Transverse colon (tissue), 4 donors: Measurements from ENCODE around the gene PFKFB4. TPM values are rescaled to one million over a fixed set of nuclear protein-coding genes. Genes with fewer than 3 reads are reported as not detected.

Experiments used
- DNase-seq: peaks from one replicate; pipeline ENCODE4 v3.0.0-alpha.2; 2019
- H3K27ac ChIP-seq, 4 donors: fragments of 200-600 bp; sonication (generic); 2 replicates each; pipeline ENCODE4 v1.5.1; 2016 to 2018; ENCODE audit warnings: inconsistent platforms in 4 of 4
- H3K27me3 ChIP-seq: fragments of 200-600 bp; sonication (generic); 2 replicates; pipeline ENCODE4 v1.5.1; 2017; ENCODE audit warnings: inconsistent platforms
- H3K36me3 ChIP-seq, 4 donors: fragments of 200-600 bp; sonication (generic); 2 replicates each; pipeline ENCODE4 v1.5.1; 2017 to 2019; ENCODE audit warnings: inconsistent platforms in 4 of 4
- H3K4me1 ChIP-seq, 4 donors: fragments of 200-600 bp; sonication (generic); 2 replicates each; pipeline ENCODE4 v1.5.1; 2017 to 2020; ENCODE audit warnings: inconsistent platforms in 4 of 4
- H3K4me3 ChIP-seq, 4 donors: fragments of 200-600 bp; sonication (generic); 1 replicate in 1 of 4; 2 replicates in 3 of 4; pipeline versions ENCODE4 v1.5.1 to v1.6.1; 2017 to 2019; ENCODE audit warnings: inconsistent platforms in 4 of 4
- H3K9me3 ChIP-seq, 2 donors: fragments of 200-600 bp; sonication (generic); 2 replicates each; pipeline ENCODE4 v1.5.1; 2017 to 2019; ENCODE audit warnings: inconsistent platforms in 2 of 2
- CTCF ChIP-seq, 5 experiments: fragments of 200-600 bp in 3 of 5; fragments of 450-650 bp in 2 of 5; sonication (generic) in 3 of 5; IDR thresholded peaks; 1 replicate in 2 of 5; 2 replicates in 3 of 5; pipeline ENCODE4 v1.5.1; 2016 to 2017; ENCODE audit warnings: antibody characterized with exemption in 5 of 5, inconsistent platforms in 3 of 5, mild to moderate bottlenecking in 2 of 5, moderate library complexity in 1 of 5
- EP300 ChIP-seq: sonication (generic); formaldehyde crosslinking; IDR thresholded peaks from one replicate; pipeline ENCODE4 v1.6.1; 2017; ENCODE audit warnings: antibody characterized with exemption, low read depth
- POLR2A ChIP-seq: fragments of 450-650 bp; IDR thresholded peaks from one replicate; pipeline ENCODE4 v1.6.1; 2016; ENCODE audit warnings: antibody characterized with exemption, mild to moderate bottlenecking, moderate library complexity
- POLR2AphosphoS5 ChIP-seq, 3 donors: sonication (generic); formaldehyde crosslinking; IDR thresholded peaks; one replicate each; pipeline ENCODE4 v1.6.1; 2016; ENCODE audit warnings: antibody characterized with exemption in 3 of 3
- WGBS, 2 donors: methylation state at CpG; one replicate each; pipeline ENCODE4 v1.1.5; 2018; ENCODE audit warnings: low coverage in 1 of 2; 5-methylcytosine and 5-hydroxymethylcytosine counted together
- in situ Hi-C, 4 donors: fragments of 200-750 bp; cut with MboI; loops; one replicate each; pipeline versions ENCODE4 v1.15.0 to v1.15.1; 2017; ENCODE audit warnings: low sequenced_read_pairs in 3 of 4, low pct_ligation_motif_present in 1 of 4, low pct_unique_long_range_greater_than_20kb in 1 of 4
- intact Hi-C: fragments of 100-400 bp; cut with DNase I; formaldehyde crosslinking; loops from one replicate; pipeline ENCODE4 v1.15.1; 2023; ENCODE audit warnings: low total_unique reads
- total RNA-seq, 4 donors: library from RNA; depleted of rRNA; stranded (reverse); fragments of >200 nt; gene quantifications; one replicate each; pipeline ENCODE4 v1.1.0, GENCODE V29; 2016

PFKFB4 gene
- total RNA-seq, 4 donors from 2014 or later = 0.37 to 7.9 (median 6.7) TPM

GRCh38 chr3:48558493-48559134 lies 2.0 kb upstream of the PFKFB4 start:
- intact Hi-C loops = no loop called here
- in situ Hi-C loops = no loop called here
- H3K4me1 ChIP-seq = peaks cover 11 to 47% (median 33%) of the 10 kb centered on the region in 4 donors
- H3K27me3 ChIP-seq = no peaks in the 10 kb centered on the region
- H3K4me3 ChIP-seq = no peak overlapping the region
- peak overlapping the region; percentile 75 to 88 (median 83) for H3K27ac ChIP-seq
- H3K36me3 ChIP-seq = no peaks in the 10 kb centered on the region
- no peaks in the 10 kb centered on the region for H3K9me3 ChIP-seq
- 59% methylated on average over 6 of the region's 6 CpGs; no CpG with 5 or more reads in 1 of the 2 donors for WGBS, 2 donors
- TF ChIP-seq POLR2A = no peak
- TF ChIP-seq POLR2AphosphoS5 (IDR thresholded peaks at IDR 0.05) = no peak
- no peak for TF ChIP-seq EP300
- TF ChIP-seq CTCF (IDR thresholded peaks at IDR 0.05) = no peak
- DNase-seq = peak; percentile 43

- H3K36me3 ChIP-seq = no peaks in the 10 kb centered on the region
- H3K4me3 ChIP-seq = peak overlapping the region; percentile 27 to 52 (median 44)
- no peaks in the 10 kb centered on the region for H3K9me3 ChIP-seq
- WGBS, 2 donors = 19 to 100% methylated on average over 1 to 28 of the region's 29 CpGs
- no peaks in the 10 kb centered on the region for H3K27me3 ChIP-seq
- peak overlapping the region; percentile 43 to 84 (median 78) for H3K27ac ChIP-seq
- peak in 1 of 3 donors; percentile 34 for TF ChIP-seq POLR2AphosphoS5 (IDR thresholded peaks at IDR 0.05)
- TF ChIP-seq POLR2A = peak; percentile 30
- TF ChIP-seq CTCF (IDR thresholded peaks at IDR 0.05) = no peak
- TF ChIP-seq EP300 = no peak
- in situ Hi-C loops = no loop called here
- no peak for DNase-seq
- H3K4me1 ChIP-seq = peaks cover 11 to 56% (median 31%) of the 10 kb centered on the region in 4 donors
- intact Hi-C loops = no loop called here
These were observed 431 bp downstream of the PFKFB4 start for GRCh38 chr3:48555949-48556795.

- Histone ChIP-seq H3K27me3 (no peaks in the 10 kb centered on the region), H3K4me1 (peaks cover 9 to 48% (median 24%) of the 10 kb centered on the region in 4 donors), H3K36me3 (no peaks in the 10 kb centered on the region), H3K9me3 (no peaks in the 10 kb centered on the region), H3K27ac (peak overlapping the region; percentile 43 to 84 (median 78)), H3K4me3 (no peak overlapping the region)
- TF ChIP-seq POLR2AphosphoS5 (IDR thresholded peaks at IDR 0.05) (no peak), POLR2A (no peak), CTCF (IDR thresholded peaks at IDR 0.05) (no peak), EP300 (no peak)
- intact Hi-C loops = no loop called here
- in situ Hi-C loops = no loop called here
- WGBS, 2 donors = 71% methylated on average over 10 of the region's 10 CpGs; no CpG with 5 or more reads in 1 of the 2 donors
- DNase-seq = no peak
These were observed 1.2 kb downstream of the PFKFB4 start for GRCh38 chr3:48555231-48555948.
